IMR-90 (cell line): ENCODE measurements around the gene UMODL1. TPM values are rescaled to one million over a fixed set of nuclear protein-coding genes. Genes with fewer than 3 reads are reported as not detected.

ENCODE experiments used
- ATAC-seq: fragments of 200-7000 bp; cut with Tn5 transposase; 2 replicates; pipeline ENCODE4 v1.9.1; 2020; ENCODE audit warnings: low read depth, mild to moderate bottlenecking, moderate library complexity
- BruUV-seq: library from RNA; stranded (reverse); fragments of 400-500 nt; replicated peaks from 2 replicates; lab custom pipeline; 2021; lab: Mats Ljungman, UMichigan
- CTCF ChIA-PET: fragments of 300-600 bp; formaldehyde crosslinking; extraction: SDS; loops from one replicate; lab custom pipeline; 2021; ENCODE audit warnings: antibody characterized with exemption; lab: Yijun Ruan, JAX
- POLR2A ChIA-PET: fragments of 300-600 bp; sonication (Branson Sonifier 250); formaldehyde crosslinking; loops from one replicate; lab custom pipeline; 2022; ENCODE audit warnings: antibody characterized with exemption; ENCODE audit not compliant: unreplicated experiment; lab: Charles Lee
- DNase-seq: peaks from one replicate; pipeline ENCODE4 v3.0.0; 2013
- H2AFZ ChIP-seq: replicated peaks from 2 replicates; pipeline ENCODE3; 2013; ENCODE audit warnings: low read length, mild to moderate bottlenecking; ENCODE audit not compliant: poor library complexity
- H2AK5ac ChIP-seq: 2 replicates; pipeline ENCODE4 v1.6.1; 2013; ENCODE audit warnings: low read depth, low read length, inconsistent platforms
- H2AK9ac ChIP-seq: replicated peaks from 2 replicates; pipeline ENCODE3; 2013; ENCODE audit warnings: mild to moderate bottlenecking, low read depth, low read length, moderate library complexity; ENCODE audit not compliant: poor library complexity
- H2BK120ac ChIP-seq: 2 replicates; pipeline ENCODE4 v1.6.1; 2013; ENCODE audit warnings: low read depth, low read length, inconsistent platforms
- H2BK15ac ChIP-seq: 3 replicates; pipeline ENCODE4 v1.6.1; 2013; ENCODE audit warnings: low read depth, low read length, inconsistent platforms
- H2BK20ac ChIP-seq: 2 replicates; pipeline ENCODE4 v1.6.1; 2013; ENCODE audit warnings: low read depth, mild to moderate bottlenecking, inconsistent platforms, low read length, moderate library complexity
- H2BK5ac ChIP-seq: 2 replicates; pipeline ENCODE4 v1.6.1; 2013; ENCODE audit warnings: mild to moderate bottlenecking, low read depth, low read length, inconsistent platforms; ENCODE audit not compliant: poor library complexity, severe bottlenecking
- H3K14ac ChIP-seq: replicated peaks from 2 replicates; pipeline ENCODE4 v1.6.1; 2013; ENCODE audit warnings: low read depth, low read length, inconsistent platforms
- H3K18ac ChIP-seq: 2 replicates; pipeline ENCODE4 v1.6.1; 2013; ENCODE audit warnings: low read depth, low read length, control low read depth
- H3K23ac ChIP-seq: 2 replicates; pipeline ENCODE4 v1.6.1; 2013; ENCODE audit warnings: low read depth, low read length, inconsistent platforms
- H3K27ac ChIP-seq: 2 replicates; pipeline ENCODE4 v1.5.1; 2013; ENCODE audit warnings: mild to moderate bottlenecking, control low read depth, low read length; ENCODE audit not compliant: insufficient read depth
- H3K27me3 ChIP-seq: 2 replicates; pipeline ENCODE4 v1.6.1; 2013; ENCODE audit warnings: low read length; ENCODE audit not compliant: control insufficient read depth, insufficient read depth
- H3K36me3 ChIP-seq: 2 replicates; pipeline ENCODE4 v1.6.1; 2013; ENCODE audit warnings: low read length, mixed read lengths; ENCODE audit not compliant: control insufficient read depth, insufficient read depth
- H3K4ac ChIP-seq: 2 replicates; pipeline ENCODE4 v1.6.1; 2013; ENCODE audit warnings: low read depth, low read length, inconsistent platforms
- H3K4me1 ChIP-seq: 2 replicates; pipeline ENCODE4 v1.6.1; 2013; ENCODE audit warnings: low read length, mixed read lengths; ENCODE audit not compliant: control insufficient read depth, insufficient read depth
- H3K4me2 ChIP-seq: 2 replicates; pipeline ENCODE4 v1.6.1; 2013; ENCODE audit warnings: low read depth, mild to moderate bottlenecking, control low read depth, low read length, moderate library complexity
- H3K4me3 ChIP-seq: 2 replicates; pipeline ENCODE4 v1.5.1; 2013; ENCODE audit warnings: low read depth, mild to moderate bottlenecking, control low read depth, low read length, moderate library complexity; ENCODE audit not compliant: insufficient read depth
- H3K56ac ChIP-seq: 2 replicates; pipeline ENCODE4 v1.6.1; 2013; ENCODE audit warnings: low read length, inconsistent platforms; ENCODE audit not compliant: insufficient read depth; ENCODE audit errors: extremely low read depth
- H3K79me1 ChIP-seq, 2 experiments: 2 replicates each; pipeline ENCODE4 v1.6.1; 2013; ENCODE audit warnings: low read length in 2 of 2, inconsistent platforms in 1 of 2, low read depth in 1 of 2
- H3K9ac ChIP-seq: 2 replicates; pipeline ENCODE4 v1.6.1; 2013; ENCODE audit warnings: low read depth, low read length, control low read depth
- H3K9me1 ChIP-seq: 2 replicates; pipeline ENCODE4 v1.6.1; 2013; ENCODE audit warnings: low read length, inconsistent platforms; ENCODE audit not compliant: insufficient read depth
- H3K9me3 ChIP-seq: 2 replicates; pipeline ENCODE4 v1.6.1; 2013; ENCODE audit warnings: low read length; ENCODE audit not compliant: control insufficient read depth, insufficient read depth
- H4K20me1 ChIP-seq: 2 replicates; pipeline ENCODE4 v1.6.1; 2013; ENCODE audit warnings: low read length, inconsistent platforms; ENCODE audit not compliant: insufficient read depth
- H4K5ac ChIP-seq: 2 replicates; pipeline ENCODE4 v1.6.1; 2013; ENCODE audit warnings: mild to moderate bottlenecking, low read depth, low read length, control low read depth
- H4K8ac ChIP-seq, 2 experiments: 2 replicates each; pipeline ENCODE4 v1.6.1; 2013; ENCODE audit warnings: low read depth in 2 of 2, low read length in 2 of 2, control low read depth in 1 of 2, inconsistent platforms in 1 of 2
- H4K91ac ChIP-seq: 2 replicates; pipeline ENCODE4 v1.6.1; 2013; ENCODE audit warnings: low read depth, low read length, inconsistent platforms; ENCODE audit not compliant: insufficient read depth
- MAFK ChIP-seq: IDR thresholded peaks from 2 replicates; pipeline ENCODE4 v1.6.1; 2012; ENCODE audit warnings: low read depth, low read length, improper control_type of control experiment
- MXI1 ChIP-seq: IDR thresholded peaks from 2 replicates; pipeline ENCODE4 v1.6.1; 2012; ENCODE audit warnings: low read depth, mild to moderate bottlenecking, low read length, moderate library complexity, borderline replicate concordance
- RCOR1 ChIP-seq: IDR thresholded peaks from 2 replicates; pipeline ENCODE4 v1.6.1; 2012; ENCODE audit warnings: mild to moderate bottlenecking, low read length, improper control_type of control experiment; ENCODE audit not compliant: insufficient replicate concordance
- WGBS, 2 experiments: methylation state at CpG; one replicate each; pipeline versions ENCODE4 v1.1.5 to v1.1.7; 2013; ENCODE audit warnings: missing lambda C conversion rate in 2 of 2; ENCODE audit not compliant: insufficient read length in 1 of 2; ENCODE audit errors: extremely low coverage in 2 of 2; 5-methylcytosine and 5-hydroxymethylcytosine counted together
- dilution Hi-C: fragments of 300-500 bp; cut with HindIII; formaldehyde crosslinking; loops from one replicate; pipeline ENCODE4 v1.14.3; 2018; ENCODE audit warnings: low sequenced_read_pairs; ENCODE audit not compliant: unreplicated experiment
- in situ Hi-C: fragments of 300-500 bp; cut with MboI; formaldehyde crosslinking; loops from 3 replicates; pipeline ENCODE4 v1.14.3; 2019; ENCODE audit warnings: low sequenced_read_pairs, inconsistent platforms, mixed read lengths
- intact Hi-C: fragments of 100-400 bp; cut with micrococcal nuclease; formaldehyde crosslinking; loops from 2 replicates; pipeline ENCODE4 v1.10.0; 2022
- polyA plus RNA-seq, 3 experiments: library from polyadenylated mRNA; depleted of rRNA; stranded (reverse); fragments of >200 nt; gene quantifications; 2 replicates each; pipeline ENCODE4 v1.2.3, GENCODE V29; 2012; ENCODE audit warnings: low replicate concordance in 1 of 3
- total RNA-seq: library from RNA; depleted of rRNA; stranded (reverse); fragments of >200 nt; gene quantifications from 2 replicates; pipeline ENCODE4 v1.2.3, GENCODE V29; 2012
- TF ChIP-seq, protein P1 (sequence below): fragments of 150-350 bp; IDR thresholded peaks from 2 replicates; pipeline ENCODE4 v1.6.1; 2016; ENCODE audit warnings: low read depth, mild to moderate bottlenecking, low read length, moderate library complexity, borderline replicate concordance
- TF ChIP-seq, protein P2 (sequence below): fragments of 150-350 bp; IDR thresholded peaks from 2 replicates; pipeline ENCODE4 v1.6.1; 2017; ENCODE audit warnings: mild to moderate bottlenecking, antibody characterized with exemption, low read length, low read depth

UMODL1 gene
- total and polyA plus RNA-seq, 2 of the 4 experiments (the other 2 are of a cell fraction) = 0.02 TPM; not detected in 1

DNA sequence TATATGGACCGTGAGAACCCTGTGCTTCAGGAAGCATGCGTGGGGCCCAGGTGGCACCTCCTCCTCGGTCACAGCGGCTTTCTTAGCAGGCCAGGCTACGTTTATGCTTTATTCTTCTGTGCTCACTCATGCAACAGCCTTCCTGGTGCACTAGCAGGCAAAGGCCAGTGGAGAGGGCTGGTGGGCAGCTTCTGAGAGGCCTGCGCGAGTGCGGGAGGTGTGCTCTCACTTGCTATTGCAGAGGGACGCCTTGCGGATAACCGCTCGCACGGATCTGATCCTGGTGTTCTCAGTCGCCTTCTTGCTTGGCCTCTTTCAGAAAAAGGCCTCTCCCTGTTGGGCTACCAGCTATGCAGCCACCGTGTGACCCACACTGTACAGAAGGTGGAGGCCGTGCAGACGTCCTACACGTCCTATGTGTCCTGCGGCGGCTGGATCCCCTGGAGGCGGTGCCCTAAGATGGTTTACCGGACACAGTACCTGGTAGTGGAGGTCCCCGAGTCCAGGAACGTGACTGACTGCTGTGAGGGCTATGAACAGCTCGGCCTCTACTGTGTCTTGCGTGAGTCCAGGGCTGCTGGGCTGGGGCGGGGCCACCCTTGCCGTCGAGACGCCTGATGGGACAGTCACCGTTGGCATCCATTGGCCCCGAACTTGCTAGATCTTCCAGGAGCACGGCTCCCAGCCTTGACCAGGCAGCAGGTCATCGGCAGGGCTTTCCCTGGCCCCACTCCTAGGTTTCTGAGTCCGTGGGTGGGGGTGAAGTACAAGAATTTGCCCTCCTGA, 4.8 kb downstream of the UMODL1 start:
- no TSS peak for BruUV-seq
- ChIA-PET POLR2A (no interaction called here), CTCF (no interaction called here)
- H3K56ac ChIP-seq = no peak overlapping the region
- no peak overlapping the region for H3K4me3 ChIP-seq
- H3K14ac ChIP-seq = no peak overlapping the region
- H4K91ac ChIP-seq = no peak overlapping the region; the same call in 1 of the 2 replicates
- DNase-seq = no peak
- H4K20me1 ChIP-seq = no peaks in the 10 kb centered on the region
- no peaks in the 10 kb centered on the region for H3K79me1 ChIP-seq
- H2AK5ac ChIP-seq = peak overlapping the region; percentile 13; the same call in 1 of the 2 replicates
- no peaks in the 10 kb centered on the region for H3K4me1 ChIP-seq
- no peak overlapping the region for H4K8ac ChIP-seq
- H3K9ac ChIP-seq = no peak overlapping the region
- H3K36me3 ChIP-seq = no peaks in the 10 kb centered on the region
- peak overlapping the region; percentile 14 for H2AFZ ChIP-seq
- no peak overlapping the region for H3K18ac ChIP-seq
- no peak overlapping the region for H2BK15ac ChIP-seq
- no peak for TF ChIP-seq MAFK
- TF ChIP-seq, protein P1, sequence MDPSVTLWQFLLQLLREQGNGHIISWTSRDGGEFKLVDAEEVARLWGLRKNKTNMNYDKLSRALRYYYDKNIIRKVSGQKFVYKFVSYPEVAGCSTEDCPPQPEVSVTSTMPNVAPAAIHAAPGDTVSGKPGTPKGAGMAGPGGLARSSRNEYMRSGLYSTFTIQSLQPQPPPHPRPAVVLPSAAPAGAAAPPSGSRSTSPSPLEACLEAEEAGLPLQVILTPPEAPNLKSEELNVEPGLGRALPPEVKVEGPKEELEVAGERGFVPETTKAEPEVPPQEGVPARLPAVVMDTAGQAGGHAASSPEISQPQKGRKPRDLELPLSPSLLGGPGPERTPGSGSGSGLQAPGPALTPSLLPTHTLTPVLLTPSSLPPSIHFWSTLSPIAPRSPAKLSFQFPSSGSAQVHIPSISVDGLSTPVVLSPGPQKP = no peak
- TF ChIP-seq, protein P2, sequence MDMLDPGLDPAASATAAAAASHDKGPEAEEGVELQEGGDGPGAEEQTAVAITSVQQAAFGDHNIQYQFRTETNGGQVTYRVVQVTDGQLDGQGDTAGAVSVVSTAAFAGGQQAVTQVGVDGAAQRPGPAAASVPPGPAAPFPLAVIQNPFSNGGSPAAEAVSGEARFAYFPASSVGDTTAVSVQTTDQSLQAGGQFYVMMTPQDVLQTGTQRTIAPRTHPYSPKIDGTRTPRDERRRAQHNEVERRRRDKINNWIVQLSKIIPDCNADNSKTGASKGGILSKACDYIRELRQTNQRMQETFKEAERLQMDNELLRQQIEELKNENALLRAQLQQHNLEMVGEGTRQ = no peak
- TF ChIP-seq MXI1 = no peak
- no peak for TF ChIP-seq RCOR1
- no peak overlapping the region for H2BK5ac ChIP-seq
- H3K9me1 ChIP-seq = no peaks in the 10 kb centered on the region
- H3K27ac ChIP-seq = no peak overlapping the region
- no peaks in the 10 kb centered on the region for H3K9me3 ChIP-seq
- dilution Hi-C loops (no loop called here), in situ Hi-C loops (no loop called here), intact Hi-C loops (no loop called here)
- H2BK20ac ChIP-seq = no peak overlapping the region
- no peak for ATAC-seq
- no peak overlapping the region for H3K23ac ChIP-seq
- no peak overlapping the region for H4K5ac ChIP-seq
- H2BK120ac ChIP-seq = no peak overlapping the region
- H3K4ac ChIP-seq = no peak overlapping the region
- H3K27me3 ChIP-seq = peaks cover 11% of the 10 kb centered on the region; the same call in 1 of the 2 replicates
- H3K4me2 ChIP-seq = no peak overlapping the region
- WGBS, 2 experiments = 97% methylated on average over 26 of the region's 35 CpGs; no CpG with 5 or more reads in 1 of the 2 experiments
- peak overlapping the region; percentile 16 for H2AK9ac ChIP-seq
